Activated CD4-positive, alpha-beta memory T cell treated with anti-CD3 and anti-CD28 coated beads for 36 hours (primary cell): Measurements from ENCODE around the gene ISL2. TPM values are rescaled to one million over a fixed set of nuclear protein-coding genes. Genes with fewer than 3 reads are reported as not detected.
"Not testable (repeated sequence)": the region's sequence is repeated elsewhere in the genome, so short reads cannot be mapped to it uniquely, and the experiment has no call there.

Source experiments
- CTCF ChIA-PET: fragments of 350-600 bp; sonication (Branson Sonifier 250); formaldehyde crosslinking; loops from one replicate; lab custom pipeline; 2021; ENCODE audit warnings: antibody characterized with exemption, inconsistent platforms; lab: Charles Lee
- POLR2A ChIA-PET: fragments of 350-600 bp; sonication (Branson Sonifier 250); formaldehyde crosslinking; loops from one replicate; lab custom pipeline; 2021; ENCODE audit warnings: antibody characterized with exemption; lab: Charles Lee
- DNase-seq: peaks from one replicate; pipeline ENCODE4 v3.0.0-alpha.2; 2020
- H3K27ac Mint-ChIP-seq: one replicate; pipeline ENCODE4 v1.8.0; 2021; ENCODE audit warnings: mixed read lengths
- H3K27me3 Mint-ChIP-seq: one replicate; pipeline ENCODE4 v1.8.0; 2021; ENCODE audit warnings: mixed read lengths
- H3K36me3 Mint-ChIP-seq: one replicate; pipeline ENCODE4 v1.8.0; 2021; ENCODE audit warnings: mixed read lengths
- H3K4me1 Mint-ChIP-seq: one replicate; pipeline ENCODE4 v1.8.0; 2021; ENCODE audit warnings: low read depth, mixed read lengths
- H3K4me3 Mint-ChIP-seq: one replicate; pipeline ENCODE4 v1.8.0; 2021; ENCODE audit warnings: mild to moderate bottlenecking, mixed read lengths
- H3K9me3 Mint-ChIP-seq: one replicate; pipeline ENCODE4 v1.8.0; 2021; ENCODE audit warnings: mixed read lengths
- intact Hi-C: fragments of 100-400 bp; cut with micrococcal nuclease; formaldehyde crosslinking; loops from one replicate; pipeline ENCODE4 v1.15.1; 2023
- total RNA-seq, 2 experiments: library from RNA; stranded (reverse); gene quantifications; one replicate each; pipeline ENCODE4 v1.2.3, GENCODE V29; 2021

Gene ISL2
- under 1 TPM; 0.15 to 0.19 TPM for total RNA-seq

DNA sequence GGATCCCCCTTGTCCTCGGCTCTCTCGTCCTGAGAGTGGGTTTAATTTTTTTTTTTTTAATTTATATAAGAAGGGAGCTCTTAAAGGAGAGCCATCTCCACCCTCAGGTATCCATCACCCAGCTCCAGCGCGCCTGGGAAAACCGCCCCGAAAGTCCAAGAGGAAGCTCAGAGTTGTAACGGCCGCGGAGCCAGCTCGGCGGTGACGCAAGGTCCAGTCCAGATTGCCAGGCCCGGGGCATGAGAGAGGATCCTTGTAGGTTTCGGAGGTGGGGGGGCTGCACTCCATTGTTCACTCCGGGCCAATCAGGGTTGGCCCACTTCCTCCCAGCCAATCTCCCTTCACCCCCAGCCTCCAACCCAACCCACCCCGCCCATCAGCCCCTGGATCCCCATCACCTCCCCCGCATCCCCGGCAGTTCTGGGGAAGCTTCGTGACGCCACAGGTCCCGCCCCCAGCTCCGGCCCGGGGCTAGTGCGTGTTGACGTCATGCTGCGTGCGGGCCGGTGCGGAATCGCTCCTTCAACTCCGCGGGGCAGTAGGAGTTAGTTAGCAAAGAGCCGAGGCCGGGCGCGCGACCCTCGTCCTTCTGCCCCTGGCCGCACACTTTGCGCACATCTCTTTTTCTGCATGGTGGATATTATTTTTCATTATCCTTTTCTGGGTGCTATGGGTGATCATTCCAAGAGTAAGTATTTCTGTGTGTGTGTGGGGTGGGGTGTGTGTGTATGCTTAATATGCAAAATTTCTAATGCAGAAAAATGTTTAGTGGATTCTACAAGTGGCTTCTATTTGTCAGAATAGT is at the start of gene ISL2:
TSS of gene ISL2 (plus strand) at position 520 of the 805 bp plus-strand sequence. CDS start at position 631, 111 bp downstream.
- intact Hi-C loops, result loop anchor here (1.0 to 10.0 kb wide), 3 partner anchors 26 to 595 kb away; partner anchors contain the start of genes ETFA and RCN2
- Mint-ChIP-seq H3K36me3 (no peaks in the 10 kb centered on the region), H3K4me3 (peak within 1 kb of the TSS; percentile 49), H3K27me3 (peaks cover 65% of the 10 kb centered on the region), H3K4me1 (peaks cover 44% of the 10 kb centered on the region), H3K9me3 (no peaks in the 10 kb centered on the region), H3K27ac (no peak within 1 kb of the TSS)
- CTCF ChIA-PET, result interaction anchor here (0.7 to 0.9 kb wide), 3 partner anchors 10 to 1928 kb away, joined by 3 to 5 read pairs (median 3); partner anchors contain the start of gene DNAJA4
- POLR2A ChIA-PET, result interaction anchor here (0.6 to 1.7 kb wide), 3 partner anchors 9 to 920 kb away, joined by 3 to 5 read pairs (median 5); partner anchors contain the start of gene ETFA
- peak; percentile 87 for DNase-seq

- no peak overlapping the region for H3K4me3 Mint-ChIP-seq
- CTCF ChIA-PET, result interaction anchor here (1.4 kb wide), 1 partner anchor 20 kb away, joined by 4 read pairs; no protein-coding TSS in a partner anchor
- H3K9me3 Mint-ChIP-seq, result no peaks in the 10 kb centered on the region
- no peaks in the 10 kb centered on the region for H3K27me3 Mint-ChIP-seq
- no peak for DNase-seq
- intact Hi-C loops, result loop anchor here (5.0 kb wide), 1 partner anchor 102 kb away; no protein-coding TSS in a partner anchor
- H3K36me3 Mint-ChIP-seq, result peaks cover 23% of the 10 kb centered on the region
- POLR2A ChIA-PET, result interaction anchor here (3.2 kb wide), 1 partner anchor 21 kb away, joined by 10 read pairs; the partner anchor contains the start of gene ETFA
- H3K27ac Mint-ChIP-seq, result no peak overlapping the region
- H3K4me1 Mint-ChIP-seq, result peaks cover 30% of the 10 kb centered on the region
Observed at GRCh38 chr15:76289582-76289981, 47.0 kb upstream of the ISL2 start.

- Mint-ChIP-seq H3K9me3 (no peaks in the 10 kb centered on the region), H3K4me3 (no peak overlapping the region), H3K27ac (peak overlapping the region; percentile 64), H3K36me3 (peaks cover 15% of the 10 kb centered on the region), H3K27me3 (no peaks in the 10 kb centered on the region), H3K4me1 (peaks cover 22% of the 10 kb centered on the region)
- intact Hi-C loops, result loop anchor here (1.0 to 2.0 kb wide), 2 partner anchors 18 to 89 kb away; partner anchors contain the start of gene ETFA
- CTCF ChIA-PET, result interaction anchor here (1.0 to 1.5 kb wide), 2 partner anchors 573 to 1204 kb away, joined by 3 read pairs; no protein-coding TSS in a partner anchor
- DNase-seq, result no peak
- POLR2A ChIA-PET, result interaction anchor here (0.7 to 1.2 kb wide), 3 partner anchors 13 to 18 kb away, joined by 3 to 4 read pairs (median 3); partner anchors contain the start of gene ETFA
Observed at GRCh38 chr15:76293361-76293760, 43.2 kb upstream of the ISL2 start.

- H3K27me3 Mint-ChIP-seq, H3K27ac Mint-ChIP-seq, H3K9me3 Mint-ChIP-seq, POLR2A ChIA-PET, intact Hi-C loops, H3K4me3 Mint-ChIP-seq, DNase-seq: not testable (repeated sequence)
- Mint-ChIP-seq H3K36me3 (peaks cover 15% of the 10 kb centered on the region), H3K4me1 (peaks cover 24% of the 10 kb centered on the region)
- CTCF ChIA-PET, result interaction anchor here (0.6 to 1.5 kb wide), 3 partner anchors 58 to 1203 kb away, joined by 3 to 4 read pairs (median 3); no protein-coding TSS in a partner anchor
Observed at GRCh38 chr15:76294463-76294862, 42.1 kb upstream of the ISL2 start.

DNA sequence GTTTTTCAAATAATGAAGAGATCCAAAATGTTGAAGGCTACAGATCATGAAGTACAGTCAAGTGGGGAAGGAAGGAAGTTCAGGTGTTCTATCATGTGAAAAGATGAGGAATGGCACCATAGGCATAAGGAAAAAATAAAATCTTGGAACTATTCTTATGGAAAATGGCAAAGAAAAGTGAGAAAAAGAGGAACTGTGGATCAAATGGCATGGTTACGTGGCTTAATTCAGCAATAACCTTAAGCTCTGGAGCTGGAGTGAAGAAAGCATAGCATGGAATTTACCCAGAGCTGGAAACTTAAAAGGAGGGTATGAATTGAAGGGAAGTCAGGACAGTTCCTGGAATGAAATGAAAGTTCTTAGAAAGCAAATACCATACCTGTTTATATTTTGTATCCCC is 39.7 kb upstream of the ISL2 start:
- intact Hi-C loops, result no loop called here
- ChIA-PET POLR2A (no interaction called here), CTCF (no interaction called here)
- no peaks in the 10 kb centered on the region for H3K27me3 Mint-ChIP-seq
- no peak overlapping the region for H3K27ac Mint-ChIP-seq
- peaks cover 9% of the 10 kb centered on the region for H3K36me3 Mint-ChIP-seq
- H3K4me3 Mint-ChIP-seq, result no peak overlapping the region
- no peak for DNase-seq
- no peaks in the 10 kb centered on the region for H3K9me3 Mint-ChIP-seq
- H3K4me1 Mint-ChIP-seq, result peaks cover 22% of the 10 kb centered on the region

DNA sequence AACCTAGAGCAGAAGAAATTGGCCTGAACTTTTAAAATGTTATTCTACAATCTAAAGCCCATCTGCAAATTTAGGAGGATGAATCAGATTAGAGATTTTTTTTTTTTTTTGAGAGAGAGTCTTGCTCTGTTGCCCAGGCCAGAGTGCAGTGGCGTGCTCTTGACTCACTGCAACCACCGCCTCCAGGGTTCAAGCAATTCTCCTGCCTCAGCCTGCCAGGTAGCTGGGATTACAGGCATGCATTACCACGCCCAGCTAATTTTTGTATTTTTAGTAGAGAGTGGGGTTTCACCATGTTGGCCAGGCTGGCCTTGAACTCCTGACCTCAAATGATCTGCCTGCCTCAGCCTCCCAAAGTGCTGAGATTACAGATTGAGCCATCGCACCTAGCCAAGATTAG is 38.6 kb upstream of the ISL2 start:
- H3K9me3 Mint-ChIP-seq, H3K36me3 Mint-ChIP-seq, DNase-seq, H3K4me3 Mint-ChIP-seq, H3K27me3 Mint-ChIP-seq, intact Hi-C loops, H3K27ac Mint-ChIP-seq: not testable (repeated sequence)
- peaks cover 23% of the 10 kb centered on the region for H3K4me1 Mint-ChIP-seq
- CTCF ChIA-PET, result interaction anchor here (1.1 kb wide), 1 partner anchor 108 kb away, joined by 3 read pairs; no protein-coding TSS in a partner anchor
- POLR2A ChIA-PET, result interaction anchor here (0.7 kb wide), 1 partner anchor 42 kb away, joined by 3 read pairs; no protein-coding TSS in a partner anchor

DNA sequence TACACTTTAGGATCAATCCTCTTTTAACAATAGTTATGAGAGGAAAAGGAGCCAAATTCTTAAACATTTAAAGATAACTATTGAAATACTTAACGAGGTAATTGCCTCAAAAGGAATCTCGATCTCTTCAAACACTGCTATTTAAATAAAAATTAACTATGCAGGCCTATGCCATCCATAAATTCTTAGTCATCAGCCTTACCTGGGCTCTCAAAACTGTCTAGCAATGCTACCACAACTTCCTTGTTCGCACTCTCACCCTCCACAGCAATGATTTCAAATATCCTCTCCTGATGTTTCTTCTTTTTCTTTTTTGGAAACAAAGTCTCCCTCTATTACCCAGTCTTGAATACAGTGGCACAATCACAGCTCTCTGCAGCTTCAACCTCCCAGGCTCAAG is 37.6 kb upstream of the ISL2 start:
- POLR2A ChIA-PET, result no interaction called here
- no peak overlapping the region for H3K27ac Mint-ChIP-seq
- CTCF ChIA-PET, result interaction anchor here (1.1 kb wide), 1 partner anchor 109 kb away, joined by 3 read pairs; no protein-coding TSS in a partner anchor
- DNase-seq, result no peak
- H3K36me3 Mint-ChIP-seq, result peaks cover 3% of the 10 kb centered on the region
- H3K4me1 Mint-ChIP-seq, result peaks cover 19% of the 10 kb centered on the region
- intact Hi-C loops, result no loop called here
- H3K27me3 Mint-ChIP-seq, result no peaks in the 10 kb centered on the region
- H3K9me3 Mint-ChIP-seq, result peaks cover under 1% of the 10 kb centered on the region
- H3K4me3 Mint-ChIP-seq, result no peak overlapping the region

DNA sequence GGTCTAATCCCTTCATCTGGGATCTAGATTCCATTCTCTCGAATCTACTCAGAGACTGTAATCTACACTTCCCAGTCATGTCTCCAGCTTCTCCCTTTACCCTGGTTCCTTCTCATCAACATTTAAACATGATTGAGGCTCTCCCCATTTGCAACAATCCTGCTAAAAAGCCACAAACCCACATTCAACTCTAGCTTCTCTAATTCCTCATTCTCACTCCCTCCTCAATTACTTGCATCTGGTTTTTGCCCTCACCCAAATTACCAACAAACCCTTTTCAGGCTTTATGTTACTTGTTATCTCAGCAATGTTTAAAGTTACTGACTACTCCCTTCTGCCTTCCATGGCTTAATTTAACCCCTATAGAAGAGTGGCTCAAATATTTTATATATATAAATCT is 36.8 kb upstream of the ISL2 start:
- H3K4me1 Mint-ChIP-seq, result peaks cover 17% of the 10 kb centered on the region
- intact Hi-C loops, result no loop called here
- CTCF ChIA-PET, result no interaction called here

GRCh38 chr15:76303909-76304308 is 32.7 kb upstream of the ISL2 start:
- intact Hi-C loops, result no loop called here
- Mint-ChIP-seq H3K27me3 (no peaks in the 10 kb centered on the region), H3K27ac (no peak overlapping the region), H3K9me3 (peaks cover 2% of the 10 kb centered on the region), H3K4me3 (no peak overlapping the region), H3K4me1 (peaks cover 33% of the 10 kb centered on the region), H3K36me3 (peaks cover 8% of the 10 kb centered on the region)
- ChIA-PET CTCF (no interaction called here), POLR2A (no interaction called here)
- no peak for DNase-seq

More for the DNA sequence above, 36.8 kb upstream of the ISL2 start:
- peaks cover 2% of the 10 kb centered on the region for H3K9me3 Mint-ChIP-seq
- H3K4me3 Mint-ChIP-seq, result no peak overlapping the region
- no peak for DNase-seq
- H3K27me3 Mint-ChIP-seq, result no peaks in the 10 kb centered on the region
- no peak overlapping the region for H3K27ac Mint-ChIP-seq
- POLR2A ChIA-PET, result no interaction called here
- peaks cover 7% of the 10 kb centered on the region for H3K36me3 Mint-ChIP-seq

DNA sequence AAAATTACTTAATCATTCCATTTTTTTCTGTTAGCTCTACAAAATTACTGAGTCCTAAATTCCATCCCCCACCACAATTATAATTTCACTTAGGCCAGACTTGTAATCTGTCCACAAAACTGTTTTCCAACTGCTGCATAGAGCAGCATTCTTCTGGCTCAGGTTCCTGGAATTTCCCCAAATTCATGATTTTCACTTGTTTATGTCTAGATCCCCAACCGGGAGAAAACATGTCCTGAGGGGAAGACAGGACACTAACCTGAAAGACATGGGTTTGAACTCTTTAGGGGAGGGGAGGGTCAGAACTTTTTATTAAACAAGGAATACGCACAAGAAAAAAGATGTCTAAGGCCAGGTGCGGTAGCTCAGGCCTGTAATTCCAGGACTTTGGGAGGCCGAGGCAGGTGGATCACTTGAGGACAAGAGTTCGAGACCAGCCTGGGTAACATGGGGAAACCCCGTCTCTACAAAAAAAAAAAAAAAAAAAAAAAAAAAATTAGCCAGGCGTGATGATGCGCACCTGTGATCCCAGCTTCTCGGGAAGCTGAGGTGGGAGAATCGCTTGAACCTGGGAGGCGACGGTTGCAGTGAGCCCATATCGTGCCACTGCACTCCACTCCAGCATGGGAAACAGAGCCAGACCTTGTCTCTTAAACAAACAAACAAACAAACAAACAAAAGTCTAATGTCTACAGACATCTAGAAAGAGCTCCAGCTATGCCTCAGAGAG is 26.8 kb upstream of the ISL2 start:
- no peak for DNase-seq
- H3K9me3 Mint-ChIP-seq, result no peaks in the 10 kb centered on the region
- ChIA-PET CTCF (no interaction called here), POLR2A (interaction anchor here (0.5 to 1.9 kb wide), 2 partner anchors 16 to 20 kb away, joined by 3 to 10 read pairs; no protein-coding TSS in a partner anchor)
- H3K27ac Mint-ChIP-seq, result no peak overlapping the region
- H3K36me3 Mint-ChIP-seq, result peaks cover 7% of the 10 kb centered on the region
- intact Hi-C loops, result loop anchor here (2.0 to 5.0 kb wide), 2 partner anchors 27 to 117 kb away; partner anchors contain the start of gene ISL2
- H3K4me3 Mint-ChIP-seq, result peak overlapping the region; percentile 90
- H3K27me3 Mint-ChIP-seq, result no peaks in the 10 kb centered on the region
- H3K4me1 Mint-ChIP-seq, result peaks cover 40% of the 10 kb centered on the region

GRCh38 chr15:76310475-76311099 is 26.0 kb upstream of the ISL2 start:
- H3K4me1 Mint-ChIP-seq, result peaks cover 35% of the 10 kb centered on the region
- no peaks in the 10 kb centered on the region for H3K9me3 Mint-ChIP-seq
- no peak for DNase-seq
- no peaks in the 10 kb centered on the region for H3K27me3 Mint-ChIP-seq
- H3K36me3 Mint-ChIP-seq, result peaks cover 4% of the 10 kb centered on the region
- H3K4me3 Mint-ChIP-seq, result peak overlapping the region; percentile 90
- intact Hi-C loops, result loop anchor here (1.0 to 5.0 kb wide), 4 partner anchors 17 to 118 kb away; partner anchors contain the start of gene ISL2
- ChIA-PET POLR2A (interaction anchor here (0.5 to 1.9 kb wide), 5 partner anchors 10 to 26 kb away, joined by 3 to 10 read pairs (median 3); partner anchors contain the start of gene ISL2), CTCF (no interaction called here)
- H3K27ac Mint-ChIP-seq, result peak overlapping the region; percentile 62
